Measurements from ENCODE around the gene SGTA.
"Not testable (repeated sequence)": the region's sequence is repeated elsewhere in the genome, so short reads cannot be mapped to it uniquely, and the experiment has no call there.

Gene SGTA

DNA sequence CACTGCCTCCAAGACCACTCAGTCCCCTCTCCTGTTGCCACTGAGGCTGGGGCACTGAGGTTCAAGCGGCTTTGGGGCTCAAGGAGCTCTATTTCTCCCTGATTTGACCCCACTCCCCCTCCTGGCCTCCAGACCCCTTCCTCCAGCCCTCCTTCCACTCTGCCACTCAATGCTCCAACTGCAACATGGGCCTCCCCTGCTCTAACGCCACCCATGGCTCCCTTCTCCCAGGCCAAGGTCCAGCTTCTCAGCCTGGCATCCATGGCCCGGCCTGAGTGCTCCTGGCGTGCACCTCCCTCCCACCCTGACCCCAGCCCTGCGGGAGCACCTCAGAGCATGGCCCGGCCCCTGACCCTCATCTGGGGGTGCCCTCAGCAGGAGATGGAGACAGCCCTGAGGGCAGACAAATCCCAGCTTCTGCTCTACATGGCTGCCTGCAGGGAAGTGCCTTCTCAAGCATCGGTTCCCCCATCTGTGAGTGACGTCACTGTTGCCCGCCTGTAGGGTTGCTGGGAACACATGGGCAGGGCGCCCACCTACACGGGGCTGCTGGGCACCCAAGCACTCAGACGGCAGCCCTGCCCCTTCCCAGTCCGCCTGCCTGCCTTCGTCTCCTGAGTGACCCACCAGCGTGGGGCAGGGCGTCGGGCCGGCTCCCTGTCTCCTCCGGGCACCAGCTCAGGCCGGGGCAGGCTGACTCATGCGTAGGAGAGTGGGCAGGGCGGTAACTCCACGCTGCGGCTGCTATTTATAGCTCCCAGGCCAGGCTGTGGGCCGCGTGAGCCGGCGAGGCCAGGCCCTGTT is 60.3 kb downstream of the SGTA start:
- DNase-seq: no peak

DNA sequence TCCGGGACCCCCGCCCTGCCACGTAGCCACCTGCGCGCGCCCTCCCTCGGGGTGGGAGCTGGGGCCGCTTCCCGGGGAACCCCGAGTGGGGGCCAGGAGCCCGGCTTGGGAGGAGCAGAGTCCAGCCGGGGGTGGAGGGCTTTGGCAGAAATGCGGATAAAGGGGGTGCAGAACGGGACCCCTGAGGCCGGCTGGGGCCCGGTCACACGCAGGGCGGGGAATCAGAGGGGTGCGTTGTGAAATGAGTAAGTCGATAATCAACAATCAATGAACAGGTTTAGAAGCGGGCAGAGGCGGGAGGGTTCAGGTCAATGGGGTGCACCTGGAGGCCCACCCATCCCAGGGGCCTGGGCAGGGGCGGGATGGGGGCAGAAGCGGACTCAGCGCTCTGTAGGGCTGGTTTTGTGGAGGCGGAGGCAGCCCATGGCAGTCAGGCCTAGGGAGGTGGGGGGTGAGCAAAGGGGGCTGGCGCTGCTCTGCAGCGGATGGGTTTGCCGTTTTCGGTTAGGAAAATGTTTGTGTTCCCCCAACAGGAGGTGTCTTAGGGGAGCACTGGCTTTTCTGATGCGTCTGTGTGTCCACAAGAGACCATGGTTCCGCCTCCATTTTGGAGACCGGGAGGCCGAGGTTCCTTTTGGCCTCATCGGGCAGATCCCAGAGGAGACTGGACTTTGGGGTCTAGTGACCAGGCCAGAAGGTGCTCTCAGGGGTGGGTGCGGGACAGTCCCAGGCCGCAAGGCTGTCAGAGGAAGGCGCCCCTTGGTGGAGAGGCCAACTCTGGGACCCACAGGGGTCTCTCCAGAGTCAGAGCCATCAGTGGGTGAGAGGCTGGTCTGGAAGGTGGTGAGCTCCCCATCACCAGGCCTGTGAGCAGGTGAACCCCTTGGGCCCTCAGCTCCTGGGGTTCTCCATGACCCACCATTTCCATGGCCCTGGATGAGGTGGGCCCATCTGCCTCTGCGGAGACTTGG is 61.2 kb downstream of the SGTA start:
- no peak for DNase-seq

DNA sequence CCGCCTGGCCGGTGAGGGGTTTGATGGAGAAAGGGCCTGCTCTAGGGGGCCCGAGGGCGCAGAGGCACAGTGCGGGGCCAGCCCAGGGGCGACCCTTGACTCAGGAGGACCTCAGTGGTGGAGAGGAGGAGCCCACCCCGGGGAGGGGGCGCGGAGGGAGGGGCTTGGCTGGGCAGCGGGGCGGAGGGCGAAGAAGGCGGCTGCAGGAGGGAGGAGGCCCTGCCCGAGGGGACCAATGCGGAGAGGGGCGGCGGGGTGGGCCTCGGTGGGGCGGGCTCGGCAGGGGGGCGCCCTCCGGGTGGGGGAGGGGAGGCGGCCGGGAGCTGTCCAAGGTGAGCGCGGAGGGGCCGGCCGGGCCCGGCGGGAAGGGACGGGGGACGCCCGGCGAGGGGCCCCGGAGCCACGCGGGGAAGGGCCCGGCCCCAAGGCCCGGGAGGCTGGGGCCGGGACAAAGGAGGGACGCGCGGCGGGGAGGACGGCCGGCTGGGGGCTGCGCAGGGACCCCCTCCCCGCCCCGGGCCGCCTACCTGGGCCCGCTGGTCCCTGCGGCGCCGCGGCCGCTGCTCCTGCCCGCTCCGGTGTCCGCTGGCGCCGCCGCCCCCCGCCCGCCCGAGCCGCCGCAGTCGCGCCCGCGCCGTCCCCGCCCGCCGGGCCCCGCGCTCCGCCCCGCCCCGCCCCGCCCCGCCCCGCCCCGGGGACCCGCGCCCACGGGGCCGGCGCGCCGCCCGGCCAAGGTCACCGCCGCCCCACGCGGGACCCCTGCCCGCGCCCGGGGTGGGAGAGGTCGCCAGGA is 62.1 kb downstream of the SGTA start, which contains the start of gene DIRAS1:
TSS of gene DIRAS1 (minus strand) at position 596 of the 793 bp plus-strand sequence. CDS start 3,566 bp downstream, outside the sequence.
- DNase-seq: no peak

DNA sequence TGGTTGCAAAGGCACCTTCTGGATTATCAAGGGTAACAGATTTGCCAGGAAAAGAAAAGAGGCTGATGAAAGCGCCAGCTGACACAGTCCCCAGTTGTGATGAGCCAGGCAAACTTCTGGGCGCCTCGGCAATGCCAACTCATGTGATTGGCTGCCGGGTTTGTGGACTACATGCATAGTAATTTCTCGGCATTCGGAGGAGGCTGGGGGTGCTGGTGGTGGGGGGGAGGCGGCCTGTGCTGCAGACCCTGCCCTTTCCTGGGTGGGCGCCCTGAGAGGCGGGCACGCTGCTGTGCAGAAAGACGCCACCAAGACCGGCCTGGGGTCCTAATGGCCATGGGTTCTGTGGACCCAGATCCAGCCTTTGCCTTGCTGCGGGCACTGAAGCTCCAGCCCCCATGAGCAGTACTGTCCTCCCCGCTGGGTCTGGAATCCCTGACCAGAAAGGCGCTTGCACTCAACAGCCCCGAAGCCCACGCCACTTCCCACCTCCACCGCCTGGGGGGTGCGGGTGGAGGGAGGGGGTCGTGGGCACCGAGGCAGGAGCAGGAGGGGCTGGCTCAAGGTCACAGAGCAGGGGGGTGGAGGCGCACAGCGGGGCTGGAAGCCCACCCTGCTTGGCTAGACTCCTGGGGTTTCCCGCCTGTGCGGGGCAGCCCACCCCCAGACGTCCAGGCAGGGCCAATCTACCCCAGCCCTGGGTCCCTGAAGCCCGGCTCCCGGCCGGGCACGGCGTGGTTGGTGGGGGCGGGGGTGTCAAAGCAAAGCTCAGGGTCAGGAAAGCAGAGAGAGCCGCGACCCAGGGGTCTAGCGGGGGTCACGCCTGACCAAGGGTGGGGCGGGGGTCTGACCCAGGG is 62.9 kb downstream of the SGTA start:
- no peak for DNase-seq

DNA sequence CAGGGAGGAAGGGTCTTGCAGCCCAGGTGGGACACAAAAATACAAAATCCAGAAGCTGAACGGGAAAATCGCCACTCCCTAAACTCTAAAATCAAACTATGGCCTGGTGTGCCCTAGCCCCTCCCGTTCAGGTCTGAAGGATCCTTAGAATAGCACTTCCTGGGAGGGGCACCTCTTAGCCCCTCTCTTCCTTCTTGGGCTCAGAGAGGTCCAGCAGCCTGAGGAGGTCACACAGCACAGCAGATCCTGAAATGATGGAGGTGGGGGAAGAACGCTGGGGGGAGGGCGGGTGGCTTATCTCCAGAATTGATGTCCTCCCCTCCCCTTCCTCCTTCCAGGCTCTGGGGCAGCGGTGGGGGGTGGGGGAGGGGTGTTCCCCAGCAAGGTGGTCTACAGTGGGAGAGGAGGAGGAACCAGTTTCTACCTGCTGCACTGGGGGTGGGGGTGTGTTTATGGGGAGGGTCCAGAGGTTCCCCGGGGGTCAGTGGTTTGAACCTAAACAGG is 63.8 kb downstream of the SGTA start:
- no peak for DNase-seq

DNA sequence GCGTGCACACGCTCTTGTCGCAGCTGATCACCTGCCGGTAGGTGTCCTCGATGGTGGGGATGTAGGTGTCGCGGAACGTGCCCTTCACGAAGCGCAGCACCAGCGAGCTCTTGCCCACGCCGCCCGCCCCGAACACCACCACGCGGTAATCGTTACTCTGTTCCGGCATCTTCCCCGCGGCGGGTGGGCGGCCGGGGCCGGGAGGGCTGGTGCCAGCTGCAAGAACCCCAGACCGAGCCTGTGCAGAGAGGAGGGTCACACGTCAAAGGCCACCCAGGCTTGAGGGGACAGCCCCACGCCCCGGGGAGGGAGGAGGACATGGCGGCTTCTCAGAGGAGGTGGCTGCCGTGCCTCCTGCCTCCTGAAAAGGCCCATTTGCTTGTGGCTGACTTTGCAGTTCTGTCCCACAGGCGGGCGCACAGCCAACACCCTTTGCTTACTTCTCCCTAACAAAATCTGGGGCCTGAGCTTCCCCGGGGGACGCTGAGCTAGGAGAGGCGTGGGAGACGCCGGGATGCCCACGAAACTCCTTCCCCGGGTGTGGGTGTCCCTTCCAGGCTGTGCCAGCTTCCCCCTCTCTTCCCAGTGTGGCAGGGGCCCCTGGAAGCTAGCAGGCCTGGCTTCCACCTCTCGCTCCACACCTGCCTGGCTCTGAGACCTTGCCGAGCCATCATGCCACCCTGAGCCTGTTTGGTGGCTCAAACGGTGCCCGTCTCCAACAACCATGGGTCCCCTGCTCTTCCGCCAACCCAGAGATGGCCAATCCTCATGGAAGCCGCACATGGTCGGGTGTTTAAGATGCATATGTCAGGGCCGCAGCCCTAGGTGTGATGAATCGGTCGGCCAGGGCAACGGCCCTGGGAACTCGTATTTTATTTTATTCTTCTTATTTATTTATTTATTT is 65.2 kb downstream of the SGTA start:
- DNase-seq: no peak

DNA sequence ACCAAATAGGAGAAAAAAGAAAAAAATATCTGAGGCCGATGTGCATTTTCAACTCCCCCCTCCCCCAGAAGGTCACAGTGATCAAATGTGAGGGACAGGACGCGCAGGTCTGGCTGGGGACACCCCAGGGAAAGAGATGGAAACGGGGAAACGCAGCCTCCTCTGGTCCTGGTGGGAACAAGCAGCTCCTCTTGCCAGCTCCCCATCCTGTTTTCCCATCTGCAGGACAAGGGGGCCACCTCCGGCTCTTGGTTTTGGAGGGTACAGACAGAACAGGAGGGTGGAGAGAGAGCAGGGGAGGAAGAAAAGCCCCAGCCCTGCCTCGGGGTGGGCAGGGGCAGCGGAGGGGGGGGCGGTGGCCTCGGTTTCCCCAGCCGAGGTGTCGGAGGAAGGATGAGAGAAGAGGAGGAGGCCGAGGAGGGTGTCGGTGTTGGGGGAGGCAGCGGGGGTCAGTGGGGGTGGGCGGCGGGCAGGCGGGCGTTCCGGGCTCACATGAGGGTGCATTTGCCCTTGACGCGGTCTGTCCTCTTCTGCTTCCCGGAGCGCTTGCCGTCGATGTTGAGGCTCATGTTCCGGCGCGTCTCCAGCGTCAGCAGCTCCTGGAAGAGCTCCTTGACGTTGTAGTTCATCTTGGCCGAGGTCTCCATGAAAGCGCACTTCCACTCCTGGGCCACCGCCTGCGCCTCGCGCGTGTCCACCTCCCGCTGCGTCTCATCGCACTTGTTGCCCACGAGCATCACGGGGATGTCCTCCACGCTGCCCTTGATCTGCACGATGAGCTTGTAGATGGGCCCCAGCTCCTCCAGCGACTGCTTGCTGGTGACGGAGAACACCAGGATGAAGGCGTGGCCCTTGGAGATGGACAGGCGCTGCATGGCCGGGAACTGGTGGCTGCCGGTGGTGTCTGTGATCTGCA is 66.1 kb downstream of the SGTA start:
- DNase-seq: no peak

DNA sequence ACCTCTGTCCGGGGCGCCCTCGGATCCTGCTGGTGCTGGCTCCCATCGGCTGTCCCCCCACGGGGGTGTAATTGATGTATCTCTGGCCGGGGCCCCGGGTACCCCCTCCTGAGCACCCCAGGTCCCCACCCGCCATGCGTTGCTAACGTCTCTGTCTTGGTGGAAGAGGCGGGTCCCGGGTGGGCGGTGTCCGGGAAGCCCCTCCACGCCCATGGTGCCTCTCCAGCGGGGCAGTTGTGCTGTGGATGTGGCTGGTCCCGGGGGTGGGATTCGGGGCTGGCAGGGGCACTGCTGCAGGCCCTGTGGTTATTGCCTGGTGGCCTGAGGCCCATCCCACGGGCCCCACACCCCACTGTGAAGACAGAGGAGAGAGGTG is 66.8 kb downstream of the SGTA start:
- no peak for DNase-seq

DNA sequence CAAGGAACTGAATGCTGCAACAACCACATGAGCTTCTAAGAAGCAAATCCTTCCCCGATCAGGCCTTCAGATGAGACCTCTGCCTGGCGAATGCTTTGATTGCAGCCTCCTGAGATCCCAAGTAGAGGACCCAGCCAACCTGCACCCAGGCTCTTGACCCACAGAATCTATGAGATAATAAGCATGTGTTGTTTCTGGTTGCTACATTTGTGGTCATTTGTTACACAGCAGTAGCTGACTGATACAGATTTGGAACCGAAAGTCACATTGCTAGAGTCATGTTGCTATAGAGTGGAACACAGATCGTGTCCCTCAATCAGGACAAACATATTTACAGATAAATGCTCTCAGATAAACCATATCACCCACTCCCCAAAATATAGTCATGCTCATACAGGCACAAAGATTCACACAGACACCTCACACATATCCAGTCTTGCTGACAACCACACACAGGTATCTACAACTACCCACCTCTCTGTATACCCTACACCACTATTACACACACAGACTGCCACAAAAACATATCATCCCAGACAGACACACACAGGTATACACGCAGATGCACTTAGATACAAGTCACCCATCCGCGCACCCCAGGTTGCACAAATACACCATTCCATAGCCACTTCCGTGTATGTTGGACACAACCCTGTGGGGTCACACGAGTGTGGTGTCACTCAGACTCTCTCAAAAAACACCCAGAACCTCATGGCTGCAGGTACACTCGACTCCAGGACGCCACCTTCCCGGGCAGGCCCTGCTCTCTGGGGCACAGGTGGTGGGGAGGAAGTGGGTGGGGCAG is 67.4 kb downstream of the SGTA start:
- no peak for DNase-seq

DNA sequence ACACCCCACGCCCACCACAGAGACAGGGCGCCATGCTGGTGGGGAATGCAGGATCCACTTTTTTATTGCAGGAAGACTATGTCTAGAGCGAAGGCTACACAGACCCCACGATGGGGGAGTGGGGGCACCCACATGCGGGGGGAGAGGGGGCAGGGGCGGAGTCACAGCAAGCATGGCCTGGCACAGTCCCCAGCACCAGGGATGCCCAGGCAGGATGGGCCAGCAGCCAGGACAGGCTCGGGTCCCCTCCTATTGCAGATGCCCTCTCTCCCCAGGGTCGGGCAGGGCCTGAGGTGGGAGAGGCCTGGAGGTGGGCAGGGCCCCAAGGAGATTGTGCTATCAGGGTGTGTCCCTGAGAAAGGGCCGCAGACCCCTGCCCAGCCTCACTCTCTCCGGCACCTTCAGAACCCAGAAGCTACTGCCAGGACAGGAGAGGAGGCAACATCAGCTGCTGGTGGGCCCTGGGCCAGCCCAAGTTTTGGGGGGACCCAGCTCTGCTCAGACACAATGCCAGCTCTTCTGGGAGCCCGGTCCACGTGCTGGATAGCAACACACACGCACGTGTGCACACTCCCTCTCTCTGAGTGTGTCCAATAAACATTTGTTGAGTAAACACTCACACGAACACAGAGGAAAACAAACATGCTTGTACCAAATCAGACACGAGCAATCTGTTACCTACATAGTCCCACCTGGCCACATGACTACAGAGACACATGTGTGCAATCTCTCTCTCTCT is 68.4 kb downstream of the SGTA start:
- DNase-seq: no peak

DNA sequence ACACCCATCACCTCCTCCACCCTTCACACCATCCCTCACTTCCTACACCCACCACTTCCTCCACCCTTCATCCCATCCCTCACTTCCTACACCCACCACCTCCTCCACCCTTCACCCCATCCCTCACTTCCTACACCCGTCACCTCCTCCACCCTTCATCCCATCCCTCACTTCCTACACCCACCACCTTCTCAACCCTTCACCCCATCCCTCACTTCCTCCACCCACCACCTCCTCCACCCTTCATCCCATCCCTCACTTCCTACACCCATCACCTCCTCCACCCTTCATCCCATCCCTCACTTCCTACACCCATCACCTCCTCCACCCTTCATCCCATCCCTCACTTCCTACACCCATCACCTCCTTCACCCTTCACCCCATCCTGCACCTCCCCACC is 69.0 kb downstream of the SGTA start:
- not testable (repeated sequence) for DNase-seq

DNA sequence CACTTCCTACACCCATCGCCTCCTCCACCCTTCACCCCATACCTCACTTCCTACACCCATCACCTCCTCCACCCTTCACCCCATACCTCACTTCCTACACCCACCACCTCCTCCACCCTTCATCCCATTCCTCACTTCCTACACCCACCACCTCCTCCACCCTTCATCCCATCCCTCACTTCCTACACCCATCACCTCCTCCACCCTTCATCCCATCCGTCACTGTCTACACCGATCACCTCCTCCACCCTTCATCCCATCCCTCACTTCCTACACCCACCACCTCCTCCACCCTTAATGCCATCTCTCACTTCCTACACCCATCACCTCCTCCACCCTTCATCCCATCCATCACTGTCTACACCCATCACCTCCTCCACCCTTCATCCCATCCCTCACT is 69.9 kb downstream of the SGTA start:
- not testable (repeated sequence) for DNase-seq

DNA sequence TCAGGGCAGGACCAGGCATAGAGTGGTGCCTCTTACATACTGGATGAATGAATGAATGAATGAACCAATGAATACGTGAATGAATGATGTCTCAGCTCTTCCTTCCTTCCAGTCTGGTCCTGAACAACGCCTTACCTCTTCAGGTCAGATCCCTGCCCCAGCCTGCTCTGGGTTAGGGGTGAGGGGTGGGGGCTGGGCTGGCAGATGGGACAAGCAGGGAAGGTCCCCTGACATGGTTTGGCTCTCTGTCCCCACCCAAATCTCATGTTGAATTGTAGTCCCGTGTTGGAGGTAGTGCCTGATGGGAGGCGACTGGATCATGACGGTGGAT is 71.2 kb downstream of the SGTA start:
- DNase-seq: no peak

DNA sequence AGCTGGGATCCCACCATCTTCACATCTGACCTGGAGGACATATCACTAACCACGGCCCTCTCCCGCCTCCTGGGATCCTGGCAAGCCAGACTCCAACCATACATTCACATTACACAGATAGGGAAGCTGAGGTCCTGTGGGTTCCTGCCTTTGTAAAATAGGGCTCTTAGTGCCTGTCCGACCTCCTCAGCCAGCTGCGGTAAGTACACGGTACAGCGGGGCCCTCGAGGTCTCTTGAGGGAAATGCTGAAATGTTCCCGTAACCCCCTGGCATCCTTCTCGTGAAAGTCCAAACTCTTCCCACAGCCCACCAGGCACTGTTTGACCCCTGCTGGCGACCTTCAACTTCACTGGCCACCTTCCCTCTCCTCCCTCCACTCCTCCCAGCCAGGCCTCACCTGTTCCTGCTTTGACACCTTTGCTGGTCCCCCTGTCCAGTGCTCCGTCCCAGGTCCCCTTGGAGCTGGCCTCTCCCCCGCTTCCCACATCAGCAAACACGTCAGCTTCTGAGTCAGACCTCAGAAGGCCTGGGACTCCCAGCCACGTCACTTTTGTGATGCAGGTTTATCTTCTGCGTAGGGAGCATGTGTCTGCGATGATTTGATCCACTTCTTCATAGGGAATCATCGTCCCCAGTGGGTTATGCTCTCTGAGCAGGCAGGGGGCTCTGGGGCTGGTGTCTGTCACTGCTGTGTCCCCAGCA is 71.8 kb downstream of the SGTA start:
- DNase-seq: no peak

DNA sequence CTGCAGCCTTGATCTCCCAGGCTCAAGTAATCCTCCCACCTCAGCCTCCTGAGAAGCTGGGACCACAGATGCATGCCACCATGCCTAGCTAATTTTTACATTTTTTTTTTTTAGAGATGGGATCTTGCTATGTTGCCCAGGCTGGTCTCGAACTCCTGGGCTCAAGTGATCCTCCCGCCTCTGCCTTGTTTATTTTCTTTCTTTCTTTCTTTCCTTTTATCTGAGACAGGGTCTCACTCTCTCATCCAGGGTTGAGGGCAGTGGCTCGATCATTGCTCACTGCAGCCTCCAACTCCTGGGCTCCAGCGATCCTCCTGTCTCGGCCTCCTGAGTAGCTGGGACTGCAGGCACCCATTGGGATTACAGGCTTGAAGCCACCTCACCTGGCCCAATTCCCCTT is 76.8 kb downstream of the SGTA start:
- DNase-seq: no peak

Measured in cortex of kidney (tissue), 1 donor.